ENCODE data around the gene COL18A1.
A peak's percentile ranks its signal among the peaks of the same experiment; 100 is the strongest.
"Not testable (repeated sequence)": the region's sequence is repeated elsewhere in the genome, so short reads cannot be mapped to it uniquely, and the experiment has no call there.

The COL18A1 gene

GRCh38 chr21:45442686-45443594, 38.0 kb downstream of the COL18A1 start:
- DNase-seq, result not testable (repeated sequence)

- DNase-seq, result no peak
Observed at GRCh38 chr21:45443595-45444181, 38.7 kb downstream of the COL18A1 start.

- DNase-seq, result no peak
Observed at GRCh38 chr21:45444385-45444784, 39.4 kb downstream of the COL18A1 start.

DNA sequence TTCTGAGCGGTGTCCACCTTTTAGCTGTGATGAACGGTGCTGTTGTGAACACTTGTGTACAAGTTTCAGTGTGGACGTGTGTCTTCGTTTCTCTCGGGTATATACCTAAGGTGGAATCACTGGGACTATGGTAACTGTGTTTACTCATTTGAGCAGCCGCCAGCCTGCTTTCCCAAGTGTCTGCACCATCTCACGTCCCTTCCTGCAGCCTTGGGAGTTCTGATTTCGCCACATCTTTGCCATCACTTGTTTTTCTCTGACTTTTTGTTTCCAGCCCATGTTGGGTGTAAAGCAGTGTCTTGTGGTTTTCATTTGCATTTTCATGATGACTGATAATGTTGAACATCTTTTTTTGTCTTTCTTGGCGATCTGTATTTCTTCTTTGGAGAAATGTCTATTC, 40.4 kb downstream of the COL18A1 start:
- DNase-seq, result no peak

DNA sequence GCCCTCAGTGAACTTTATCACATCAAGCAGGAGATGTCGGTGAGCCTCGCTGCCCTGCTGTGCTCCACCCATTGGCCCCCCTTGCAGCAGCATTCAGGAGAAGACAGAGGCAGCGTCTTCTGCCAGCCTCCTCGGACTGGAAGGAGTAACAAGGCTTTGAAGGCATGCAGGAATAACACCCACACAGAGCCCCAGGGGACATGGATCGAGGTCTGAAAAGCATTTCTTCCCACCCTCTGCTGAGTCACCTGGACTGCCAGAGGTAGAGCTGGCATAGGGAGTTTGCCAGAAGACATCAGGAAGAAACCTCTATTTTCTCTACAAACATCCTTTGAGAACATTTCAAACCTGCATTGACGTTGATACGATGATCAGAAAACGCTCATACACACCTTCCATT, 42.9 kb downstream of the COL18A1 start:
- DNase-seq, result no peak

- DNase-seq, result no peak
Observed at GRCh38 chr21:45448283-45448809, 43.4 kb downstream of the COL18A1 start.

DNA sequence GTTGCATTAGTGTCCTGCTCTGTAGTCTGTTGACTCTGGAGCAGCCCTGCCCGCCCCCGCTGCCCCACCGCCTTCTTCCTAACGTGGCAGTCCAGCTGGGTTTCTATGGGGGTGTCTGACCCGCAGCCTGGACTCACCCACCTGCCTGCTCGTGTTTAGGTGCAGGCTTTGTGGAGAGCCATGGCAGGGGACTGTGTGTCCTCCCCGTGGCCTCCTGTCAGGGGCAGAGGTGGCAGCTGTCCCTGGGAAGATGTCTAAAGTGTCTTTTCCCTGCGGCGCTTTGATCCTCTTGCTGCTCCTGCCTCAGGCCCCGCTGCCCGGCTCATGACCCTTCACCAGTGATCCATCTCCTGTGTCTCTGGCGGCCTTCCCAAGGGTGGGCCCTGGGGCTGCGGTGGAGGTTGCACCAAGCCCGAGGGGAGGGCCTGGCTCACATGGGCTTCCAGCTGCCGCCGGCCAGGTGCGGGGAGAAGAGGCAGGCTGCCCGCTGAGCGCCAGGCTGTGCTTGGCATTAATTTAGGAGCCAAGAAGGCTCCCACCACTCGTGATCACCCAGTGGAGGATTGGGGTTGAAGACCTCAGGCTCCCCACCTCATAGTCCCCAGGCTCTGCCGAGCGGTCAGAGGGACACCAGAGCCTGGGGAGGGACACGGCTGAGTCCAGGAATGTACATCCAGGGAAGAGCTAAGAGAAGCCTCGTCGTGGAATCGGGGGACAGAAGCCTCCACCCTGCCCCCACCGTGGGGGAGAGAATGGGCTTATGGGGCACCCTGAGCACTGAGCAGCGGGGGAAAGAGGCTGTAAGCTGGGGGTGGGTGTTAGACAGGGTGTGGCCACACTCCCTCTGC, 44.1 kb downstream of the COL18A1 start:
- no peak for DNase-seq

DNA sequence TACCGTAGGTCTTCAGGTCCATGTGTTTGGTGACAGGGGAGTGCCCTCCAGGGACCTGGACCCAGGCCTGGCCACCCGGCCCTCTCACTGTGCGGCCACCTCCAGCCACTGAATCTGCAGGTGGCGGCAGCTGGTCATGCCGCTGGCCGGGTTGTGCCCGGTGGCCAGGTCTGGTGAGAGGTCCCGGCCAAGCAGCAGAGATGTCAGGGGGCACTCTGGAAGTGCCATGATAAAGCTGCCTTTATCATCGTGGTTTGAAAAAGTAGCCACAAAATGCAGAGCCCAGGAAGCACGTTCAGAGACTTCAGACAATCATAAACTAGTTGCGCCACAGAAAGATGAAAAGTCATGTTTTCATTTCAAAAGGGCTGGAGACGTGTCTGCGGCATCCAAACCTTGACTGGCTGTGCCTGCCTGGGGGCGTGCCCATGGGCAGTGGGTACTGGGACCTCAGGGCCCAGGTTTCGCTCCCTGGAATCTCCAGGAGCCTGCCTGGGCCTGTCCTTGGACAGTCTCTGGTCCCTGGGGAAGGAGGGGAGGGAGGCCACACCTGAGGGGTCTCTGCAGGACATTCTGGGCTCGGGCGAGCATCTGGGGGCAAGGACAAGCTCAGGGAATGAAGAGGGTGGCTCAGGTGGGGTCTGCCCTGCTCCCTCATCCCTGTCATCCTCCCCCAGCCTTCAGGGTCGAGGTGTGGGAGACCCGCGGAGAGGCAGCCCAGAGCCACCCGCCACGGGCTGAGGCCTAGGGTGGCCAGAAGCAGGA, 44.9 kb downstream of the COL18A1 start:
- DNase-seq, result no peak

GRCh38 chr21:45450423-45451090, 45.6 kb downstream of the COL18A1 start:
- DNase-seq, result no peak

DNA sequence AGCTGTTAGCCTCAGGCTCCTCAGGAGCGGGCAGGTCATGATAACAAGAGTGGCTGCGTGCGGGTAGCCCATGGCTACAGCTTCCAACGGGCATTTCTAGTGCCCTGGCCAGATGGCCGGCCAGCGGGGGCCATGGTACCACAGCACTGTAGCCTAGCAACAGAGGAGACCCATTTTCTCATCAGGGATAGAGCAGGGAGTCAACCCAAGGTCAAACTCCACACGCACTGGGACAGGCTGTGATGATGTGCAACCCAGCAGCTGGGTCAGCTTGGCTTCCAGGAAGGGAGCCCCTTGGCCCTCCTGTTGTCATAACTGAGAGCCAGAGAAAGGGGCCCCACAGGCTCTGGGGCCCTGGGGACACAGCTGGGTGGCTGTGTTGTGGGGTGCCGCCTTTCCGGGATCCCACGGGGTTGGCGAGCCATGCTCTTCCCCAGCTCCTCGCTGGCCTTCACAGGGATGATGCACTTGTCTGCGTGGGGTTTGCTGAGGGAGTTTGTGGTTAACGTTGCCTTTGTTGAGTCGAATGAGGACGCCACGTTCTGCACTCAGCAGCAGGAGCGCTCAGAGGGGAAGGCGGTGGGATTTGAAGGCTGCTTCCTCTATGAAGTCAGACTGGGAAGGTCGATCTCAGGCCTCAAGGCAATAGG, 46.3 kb downstream of the COL18A1 start:
- DNase-seq, result no peak

GRCh38 chr21:45451771-45452182, 46.8 kb downstream of the COL18A1 start:
- no peak for DNase-seq

DNA sequence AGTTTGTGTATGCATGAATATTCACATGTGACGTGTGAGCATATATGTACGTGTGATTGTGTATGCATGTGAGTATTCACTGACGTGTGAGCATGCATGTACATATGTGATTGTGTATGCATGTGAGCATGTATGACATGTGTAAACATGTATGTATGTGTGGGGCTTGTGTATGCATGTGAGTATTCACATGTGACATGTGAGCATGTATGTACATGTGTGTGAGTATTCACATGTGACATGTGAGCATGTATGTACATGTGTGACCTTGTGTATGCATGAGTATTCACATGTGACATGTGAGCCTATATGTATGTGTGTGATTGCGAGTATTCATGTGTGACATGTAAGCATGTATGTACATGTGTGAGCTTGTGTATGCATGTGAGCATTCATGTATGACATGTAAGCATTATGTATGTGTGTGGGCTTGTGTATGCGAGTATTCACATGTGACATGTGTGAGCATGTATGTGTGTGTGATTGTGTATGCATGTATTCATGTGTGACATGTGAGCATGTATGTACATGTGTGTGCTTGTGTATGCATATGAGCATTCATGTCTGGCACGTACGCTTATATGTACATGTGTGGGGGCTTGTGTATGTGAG, 47.8 kb downstream of the COL18A1 start:
- DNase-seq, result no peak

DNA sequence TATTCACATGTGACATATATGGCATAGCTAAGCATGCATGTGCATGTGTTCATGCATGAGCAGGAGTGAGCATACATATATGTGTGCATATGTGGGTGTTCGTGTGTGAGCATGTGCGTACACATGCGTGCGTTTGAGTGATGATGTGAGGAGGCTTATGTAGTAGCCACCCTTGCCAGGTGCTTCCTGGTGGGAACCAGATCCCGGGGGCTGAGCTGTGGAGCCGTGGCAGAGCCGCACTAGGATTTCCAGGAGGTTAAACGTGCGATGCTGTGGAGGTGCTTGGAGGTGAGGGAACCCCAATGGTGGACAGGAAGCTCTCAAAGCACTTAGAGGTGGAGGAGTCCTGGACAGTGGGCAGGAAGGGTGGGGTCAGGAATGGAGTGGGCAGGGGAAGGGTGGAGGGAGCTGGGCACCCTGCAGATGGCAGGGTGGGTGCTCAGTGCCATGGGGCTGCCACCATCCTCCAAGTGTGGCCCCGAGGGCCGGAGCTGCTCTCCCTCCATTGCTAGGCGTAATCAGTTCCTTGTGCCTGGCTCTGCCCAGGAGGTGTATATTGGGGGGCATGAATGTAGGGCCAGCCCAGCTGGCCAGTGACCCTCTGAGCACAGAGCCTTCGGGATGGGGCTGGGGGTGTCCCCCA, 48.5 kb downstream of the COL18A1 start:
- no peak for DNase-seq

- no peak for DNase-seq
Observed at GRCh38 chr21:45454060-45454925, 49.3 kb downstream of the COL18A1 start.

DNA sequence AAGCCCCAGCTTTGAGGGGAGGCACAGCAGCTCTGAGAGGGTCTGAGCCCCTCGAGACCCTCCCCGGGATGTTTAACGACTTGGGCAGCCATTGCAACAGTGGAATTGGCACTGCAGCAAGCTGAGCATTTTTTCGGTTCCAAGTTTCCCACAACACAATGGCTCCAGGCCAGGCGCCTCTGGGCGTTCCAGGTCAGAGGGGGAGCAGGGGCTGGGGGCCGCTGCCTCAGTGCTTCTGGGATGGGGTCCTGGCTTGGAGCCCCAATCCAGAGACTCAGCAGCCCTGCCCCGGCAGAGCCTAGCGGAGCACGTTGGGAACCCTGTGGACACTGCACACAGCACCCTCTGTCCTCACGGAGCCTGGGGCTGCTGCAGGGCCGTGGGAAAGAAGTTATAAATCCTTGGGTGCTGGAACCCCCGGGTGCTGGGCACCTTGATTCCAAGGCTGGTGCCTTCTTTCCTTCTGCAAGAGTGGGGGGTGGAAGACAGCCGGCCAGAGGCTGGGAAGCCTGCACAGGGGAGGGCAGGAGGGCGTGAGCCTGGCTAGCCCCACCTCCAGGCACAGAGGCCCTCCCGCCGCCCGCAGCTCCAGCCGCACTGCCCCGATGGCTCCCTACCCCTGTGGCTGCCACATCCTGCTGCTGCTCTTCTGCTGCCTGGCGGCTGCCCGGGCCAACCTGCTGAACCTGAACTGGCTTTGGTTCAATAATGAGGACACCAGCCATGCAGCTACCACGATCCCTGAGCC, 50.1 kb downstream of the COL18A1 start:
- DNase-seq, result peak; percentile 68

GRCh38 chr21:45455674-45456583, 51.0 kb downstream of the COL18A1 start:
- DNase-seq, result no peak

GRCh38 chr21:45456584-45457160, 51.7 kb downstream of the COL18A1 start:
- no peak for DNase-seq

All from right forelimb (tissue), 1 donor.